Endothelial cell of umbilical vein (primary cell): ENCODE data around the gene PITPNM1. TPM values are rescaled to one million over a fixed set of nuclear protein-coding genes. Genes with fewer than 3 reads are reported as not detected.

Source experiments
- BruUV-seq: library from RNA; stranded (reverse); fragments of 400-500 nt; replicated peaks from 2 replicates; lab custom pipeline; 2021; lab: Mats Ljungman, UMichigan
- CTCF ChIA-PET: fragments of 300-600, 350-600 bp; sonication (Branson Sonifier 250); formaldehyde crosslinking; loops from one replicate; lab custom pipeline; 2021; ENCODE audit warnings: antibody characterized with exemption, inconsistent platforms; lab: Charles Lee
- POLR2A ChIA-PET: fragments of 300-600, 350-600 bp; sonication (Branson Sonifier 250); formaldehyde crosslinking; loops from one replicate; lab custom pipeline; 2021; ENCODE audit warnings: antibody characterized with exemption, inconsistent platforms; lab: Charles Lee
- DNase-seq: peaks from one replicate; pipeline ENCODE4 v3.0.0-alpha.2; 2011; ENCODE audit warnings: low read depth, low spot score
- FAIRE-seq: peaks from 2 replicates; lab custom pipeline; 2011; peaks lifted over from hg19 to GRCh38; lab: Jason Lieb, UNC
- H2AFZ ChIP-seq: 2 replicates; pipeline ENCODE4 v1.6.0; 2012; ENCODE audit warnings: low read depth, low read length, control low read depth, inconsistent platforms
- H3K27ac ChIP-seq: 2 replicates; pipeline ENCODE4 v1.5.1; 2011; ENCODE audit warnings: low read depth, mild to moderate bottlenecking, control low read depth, low read length, moderate library complexity; ENCODE audit not compliant: insufficient read depth
- H3K27me3 ChIP-seq, 2 experiments: 2 replicates each; pipeline versions ENCODE4 v1.6.0 to v1.6.1; 2011; ENCODE audit warnings: low read length in 2 of 2, mixed read lengths in 1 of 2; ENCODE audit not compliant: control insufficient read depth in 2 of 2, insufficient read depth in 2 of 2
- H3K36me3 ChIP-seq, 2 experiments: 2 replicates in 1 of 2; 3 replicates in 1 of 2; pipeline ENCODE4 v1.5.1; 2011; ENCODE audit warnings: low read length in 2 of 2, mild to moderate bottlenecking in 1 of 2, moderate library complexity in 1 of 2; ENCODE audit not compliant: control insufficient read depth in 2 of 2, insufficient read depth in 2 of 2; ENCODE audit errors: extremely low read depth in 1 of 2
- H3K4me1 ChIP-seq: 3 replicates; pipeline ENCODE4 v1.5.1; 2011; ENCODE audit warnings: mild to moderate bottlenecking, low read length; ENCODE audit not compliant: control insufficient read depth, insufficient read depth; ENCODE audit errors: extremely low read depth
- H3K4me2 ChIP-seq: 2 replicates; pipeline ENCODE4 v1.6.1; 2011; ENCODE audit warnings: low read length, control low read depth, mixed read lengths; ENCODE audit not compliant: insufficient read depth
- H3K4me3 ChIP-seq, 3 experiments: fragments of 200-600 bp in 1 of 3; sonication (generic), shearing (Covaris generic) in 1 of 3; replicated peaks in 1 of 3; 2 replicates each; pipeline ENCODE4 v1.5.1; 2011 to 2016; ENCODE audit warnings: control low read depth in 3 of 3, low read length in 3 of 3, mild to moderate bottlenecking in 2 of 3, inconsistent platforms in 1 of 3, low read depth in 1 of 3, moderate library complexity in 1 of 3; ENCODE audit not compliant: insufficient read depth in 1 of 3
- H3K79me2 ChIP-seq: 2 replicates; pipeline ENCODE4 v1.6.0; 2012; ENCODE audit warnings: low read length, inconsistent platforms; ENCODE audit not compliant: control insufficient read depth, insufficient read depth
- H3K9ac ChIP-seq: replicated peaks from 2 replicates; pipeline ENCODE3; 2011; ENCODE audit warnings: low read length, control low read depth; ENCODE audit not compliant: insufficient read depth; ENCODE audit errors: extremely low read depth
- H3K9me1 ChIP-seq: replicated peaks from 3 replicates; pipeline ENCODE4 v1.6.0; 2011; ENCODE audit warnings: mild to moderate bottlenecking, low read length; ENCODE audit not compliant: control insufficient read depth, insufficient read depth; ENCODE audit errors: extremely low read depth
- H3K9me3 ChIP-seq: replicated peaks from 2 replicates; pipeline ENCODE4 v1.5.1; 2012; ENCODE audit warnings: low read length, inconsistent platforms; ENCODE audit not compliant: control insufficient read depth, insufficient read depth
- H4K20me1 ChIP-seq: replicated peaks from 2 replicates; pipeline ENCODE3; 2011; ENCODE audit warnings: mild to moderate bottlenecking, low read length; ENCODE audit not compliant: control insufficient read depth, insufficient read depth; ENCODE audit errors: extremely low read depth
- CTCF ChIP-seq, 2 donors: IDR thresholded peaks; 1 replicate in 1 of 2; 2 replicates in 1 of 2; pipeline ENCODE4 v1.5.1; 2011; ENCODE audit warnings: low read length in 2 of 2, mild to moderate bottlenecking in 2 of 2, moderate library complexity in 2 of 2, control low read depth in 1 of 2, inconsistent platforms in 1 of 2, low read depth in 1 of 2; ENCODE audit not compliant: insufficient read depth in 1 of 2; ENCODE audit errors: extremely low read depth in 1 of 2
- EZH2 ChIP-seq: IDR thresholded peaks from 2 replicates; pipeline ENCODE4 v1.6.1; 2012; ENCODE audit warnings: borderline replicate concordance, low read depth, mild to moderate bottlenecking, moderate library complexity, low read length, inconsistent platforms; ENCODE audit not compliant: severe bottlenecking
- FOS ChIP-seq: IDR thresholded peaks from 2 replicates; pipeline ENCODE4 v1.6.1; 2011; ENCODE audit warnings: mild to moderate bottlenecking, low read length, moderate library complexity, borderline replicate concordance; ENCODE audit not compliant: insufficient read depth
- GATA2 ChIP-seq: IDR thresholded peaks from 2 replicates; pipeline ENCODE4 v1.7.0; 2011; ENCODE audit warnings: low read depth, mild to moderate bottlenecking, moderate library complexity, mixed read lengths, low read length; ENCODE audit not compliant: insufficient read length, insufficient read depth
- JUN ChIP-seq: IDR thresholded peaks from 2 replicates; pipeline ENCODE4 v1.6.1; 2011; ENCODE audit warnings: borderline replicate concordance, low read depth; ENCODE audit not compliant: insufficient read length, insufficient read depth
- MAX ChIP-seq: IDR thresholded peaks from 2 replicates; pipeline ENCODE4 v1.6.1; 2011; ENCODE audit not compliant: insufficient read depth, insufficient read length
- MYC ChIP-seq: IDR thresholded peaks from one replicate; pipeline ENCODE4 v1.6.1; 2011; ENCODE audit warnings: mild to moderate bottlenecking, low read depth, low read length
- POLR2A ChIP-seq: IDR thresholded peaks from 2 replicates; pipeline ENCODE4 v1.6.1; 2012; ENCODE audit warnings: low read depth, mild to moderate bottlenecking, control low read depth, low read length
- POLR2AphosphoS5 ChIP-seq: IDR thresholded peaks from 2 replicates; pipeline ENCODE4 v1.6.1; 2012; ENCODE audit warnings: low read depth, mild to moderate bottlenecking, control low read depth, low read length, moderate library complexity; ENCODE audit not compliant: insufficient read depth
- dilution Hi-C: fragments of 300-500 bp; cut with MboI; formaldehyde crosslinking; loops from one replicate; pipeline ENCODE4 v1.15.0; 2019; ENCODE audit warnings: low sequenced_read_pairs; ENCODE audit not compliant: extremely low pct_ligation_motif_present
- intact Hi-C: fragments of 100-400 bp; cut with micrococcal nuclease; formaldehyde crosslinking; loops from one replicate; pipeline ENCODE4 v1.10.0; 2022
- polyA plus RNA-seq, 4 experiments: library from polyadenylated mRNA; depleted of rRNA in 3 of 4; stranded (reverse) in 3 of 4; unstranded in 1 of 4; fragments of >200 nt; gene quantifications; 2 replicates each; pipeline versions ENCODE4 v1.2.1 to v1.2.3, GENCODE V29; 2011 to 2012; ENCODE audit warnings: missing spikeins in 1 of 4
- total RNA-seq: library from RNA; stranded (reverse); gene quantifications from 2 replicates; pipeline ENCODE4 v1.2.3, GENCODE V29; 2021

Gene PITPNM1
- total and polyA plus RNA-seq, 2 donors (not counting 3 experiments of a cell fraction or from before 2014, with no cell fraction given) = 16.5 to 26.4 TPM

- CTCF ChIA-PET = no interaction called here
- dilution Hi-C loops = no loop called here
- Histone ChIP-seq H3K4me3 (no peak overlapping the region), H3K4me2 (no peak overlapping the region), H2AFZ (no peak overlapping the region), H3K27me3 (no peaks in the 10 kb centered on the region), H3K9me3 (no peaks in the 10 kb centered on the region), H3K79me2 (no peaks in the 10 kb centered on the region), H3K9me1 (no peaks in the 10 kb centered on the region), H4K20me1 (no peaks in the 10 kb centered on the region), H3K27ac (no peak overlapping the region), H3K4me1 (no peaks in the 10 kb centered on the region), H3K36me3 (peaks cover 0 to 3% of the 10 kb centered on the region in 2 experiments), H3K9ac (no peak overlapping the region)
- DNase-seq (no peak), FAIRE-seq (no peak)
- POLR2A ChIA-PET = no interaction called here
- intact Hi-C loops = no loop called here
- no TSS peak for BruUV-seq
- TF ChIP-seq MYC = no peak
- no peak for TF ChIP-seq POLR2A
- no peak for TF ChIP-seq GATA2
- TF ChIP-seq FOS = no peak
- no peak for TF ChIP-seq CTCF (IDR thresholded peaks at IDR 0.05; ENCODE audit: extremely low read depth in 1 of 2, insufficient read depth in 1 of 2, low read depth in 1 of 2, low read length in 2 of 2)
- no peak for TF ChIP-seq POLR2AphosphoS5
- no peak for TF ChIP-seq MAX
- TF ChIP-seq JUN = no peak
- TF ChIP-seq EZH2 = no peak
These were observed 20.3 kb downstream of the PITPNM1 start for GRCh38 chr11:67484847-67485311.
